ENCODE measurements around the gene GRK5. TPM values are rescaled to one million over a fixed set of nuclear protein-coding genes. Genes with fewer than 3 reads are reported as not detected.
A peak's percentile ranks its signal among the peaks of the same experiment; 100 is the strongest.

Gene GRK5
- total RNA-seq, 2 donors from 2014 or later, result 4.8 to 10.6 TPM

DNA sequence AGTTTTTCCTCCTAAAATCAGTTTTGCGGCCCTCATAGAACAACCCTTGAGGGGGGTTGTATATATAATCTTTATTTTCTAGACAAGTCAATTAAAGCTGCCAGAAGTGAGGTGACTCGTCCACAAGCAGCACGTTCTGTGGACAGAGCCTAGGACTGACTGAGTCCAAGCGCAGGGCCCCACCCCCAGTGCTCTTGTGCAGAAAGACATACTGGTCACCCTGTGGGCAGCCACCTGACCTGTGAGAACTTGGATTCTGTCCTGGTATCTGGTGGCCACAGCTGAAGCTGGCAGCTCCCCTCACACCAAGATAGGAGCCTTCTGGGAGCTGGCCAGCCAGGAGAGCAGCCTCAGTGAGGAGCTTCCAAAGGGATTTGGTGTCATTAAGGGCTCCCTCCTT lies 89.3 kb downstream of the GRK5 start:
- no peak overlapping the region for H3K4me3 ChIP-seq
- WGBS, result 94% methylated on average over 4 of the region's 4 CpGs
- no peak overlapping the region for H3K27ac ChIP-seq
- H3K9me3 ChIP-seq, result no peaks in the 10 kb centered on the region
- intact Hi-C loops (cut with DNase I), result no loop called here
- DNase-seq (ENCODE audit: low spot score), result no peak
- H3K4me1 ChIP-seq (replicated peaks), result no peaks in the 10 kb centered on the region
- TF ChIP-seq, protein P1, sequence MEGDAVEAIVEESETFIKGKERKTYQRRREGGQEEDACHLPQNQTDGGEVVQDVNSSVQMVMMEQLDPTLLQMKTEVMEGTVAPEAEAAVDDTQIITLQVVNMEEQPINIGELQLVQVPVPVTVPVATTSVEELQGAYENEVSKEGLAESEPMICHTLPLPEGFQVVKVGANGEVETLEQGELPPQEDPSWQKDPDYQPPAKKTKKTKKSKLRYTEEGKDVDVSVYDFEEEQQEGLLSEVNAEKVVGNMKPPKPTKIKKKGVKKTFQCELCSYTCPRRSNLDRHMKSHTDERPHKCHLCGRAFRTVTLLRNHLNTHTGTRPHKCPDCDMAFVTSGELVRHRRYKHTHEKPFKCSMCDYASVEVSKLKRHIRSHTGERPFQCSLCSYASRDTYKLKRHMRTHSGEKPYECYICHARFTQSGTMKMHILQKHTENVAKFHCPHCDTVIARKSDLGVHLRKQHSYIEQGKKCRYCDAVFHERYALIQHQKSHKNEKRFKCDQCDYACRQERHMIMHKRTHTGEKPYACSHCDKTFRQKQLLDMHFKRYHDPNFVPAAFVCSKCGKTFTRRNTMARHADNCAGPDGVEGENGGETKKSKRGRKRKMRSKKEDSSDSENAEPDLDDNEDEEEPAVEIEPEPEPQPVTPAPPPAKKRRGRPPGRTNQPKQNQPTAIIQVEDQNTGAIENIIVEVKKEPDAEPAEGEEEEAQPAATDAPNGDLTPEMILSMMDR (IDR thresholded peaks at IDR 0.05), result no peak
- no peak for TF ChIP-seq POLR2A (IDR thresholded peaks at IDR 0.05)
- TF ChIP-seq POLR2AphosphoS5 (IDR thresholded peaks at IDR 0.05), result no peak
- no peaks in the 10 kb centered on the region for H3K36me3 ChIP-seq
- H3K27me3 ChIP-seq (replicated peaks; ENCODE audit: insufficient read depth), result no peaks in the 10 kb centered on the region

DNA sequence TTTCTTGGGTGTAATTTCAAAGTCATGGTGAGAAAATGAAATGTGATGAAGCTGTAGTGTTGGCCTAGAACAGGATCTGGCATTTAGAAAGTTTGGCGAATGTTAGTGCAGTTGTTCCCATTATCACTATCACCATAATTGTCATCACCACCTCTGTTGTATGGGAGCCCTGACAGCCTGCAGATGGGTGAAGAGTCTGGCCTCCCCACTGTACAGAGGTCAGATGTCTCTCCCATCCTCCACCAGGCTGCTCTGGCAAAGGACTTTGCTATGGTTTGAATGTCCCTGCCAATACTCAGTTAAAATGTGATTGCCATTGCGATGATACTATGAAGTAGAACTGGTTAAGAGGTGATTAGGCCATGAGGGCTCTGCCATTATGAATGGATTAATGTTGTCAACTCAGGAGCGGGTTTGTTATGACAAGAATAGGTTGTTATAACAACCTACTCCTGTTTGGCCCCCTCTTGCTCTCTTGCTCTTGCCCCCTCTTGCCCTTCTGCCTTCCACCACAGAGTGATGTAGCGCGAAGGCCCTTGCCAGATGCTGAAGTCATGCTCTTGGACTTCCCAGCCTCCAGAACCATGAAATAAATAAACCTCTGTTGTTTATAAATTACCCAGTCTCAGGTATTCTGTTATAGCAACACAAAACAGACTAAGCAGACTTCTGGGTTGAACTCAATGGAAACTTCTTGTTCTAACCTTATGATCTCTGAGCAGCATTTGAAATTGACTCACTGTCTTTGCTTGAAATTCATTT lies 90.0 kb downstream of the GRK5 start:
- no peak overlapping the region for H3K4me3 ChIP-seq
- TF ChIP-seq POLR2AphosphoS5 (IDR thresholded peaks at IDR 0.05) (no peak), POLR2A (IDR thresholded peaks at IDR 0.05) (no peak)
- TF ChIP-seq, protein P1 (IDR thresholded peaks at IDR 0.05), result no peak
- no peaks in the 10 kb centered on the region for H3K36me3 ChIP-seq
- no peaks in the 10 kb centered on the region for H3K9me3 ChIP-seq
- no peaks in the 10 kb centered on the region for H3K4me1 ChIP-seq (replicated peaks)
- intact Hi-C loops (cut with DNase I), result no loop called here
- no peak overlapping the region for H3K27ac ChIP-seq
- WGBS, result 96% methylated on average over 5 of the region's 5 CpGs
- DNase-seq (ENCODE audit: low spot score), result no peak
- H3K27me3 ChIP-seq (replicated peaks; ENCODE audit: insufficient read depth), result no peaks in the 10 kb centered on the region

DNA sequence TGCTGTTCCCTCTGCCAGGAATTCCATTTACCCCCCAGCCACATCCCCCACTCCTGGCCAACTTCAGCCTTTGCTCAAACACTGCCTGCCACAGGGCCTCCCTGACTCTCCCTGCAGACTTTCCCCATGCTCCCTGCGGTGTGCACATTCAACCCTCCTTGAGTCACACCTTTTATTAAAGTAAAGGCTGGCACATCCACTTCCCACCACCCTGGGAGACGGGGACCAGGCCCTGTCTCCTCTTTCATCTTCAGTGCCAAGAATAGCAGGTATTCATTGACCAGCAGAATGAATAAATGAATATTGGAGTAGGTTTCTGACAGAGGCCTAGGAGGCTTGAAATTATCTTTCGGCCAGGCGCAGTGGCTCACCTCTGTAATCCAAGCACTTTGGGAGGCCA lies 91.4 kb downstream of the GRK5 start:
- H3K36me3 ChIP-seq, result no peaks in the 10 kb centered on the region
- H3K27ac ChIP-seq, result no peak overlapping the region
- H3K4me3 ChIP-seq, result no peak overlapping the region
- 65% methylated on average over 4 of the region's 4 CpGs for WGBS
- DNase-seq (ENCODE audit: low spot score), result no peak
- no peak for TF ChIP-seq POLR2AphosphoS5 (IDR thresholded peaks at IDR 0.05)
- TF ChIP-seq, protein P1 (IDR thresholded peaks at IDR 0.05), result no peak
- no peak for TF ChIP-seq POLR2A (IDR thresholded peaks at IDR 0.05)
- intact Hi-C loops (cut with DNase I), result no loop called here
- H3K27me3 ChIP-seq (replicated peaks; ENCODE audit: insufficient read depth), result no peaks in the 10 kb centered on the region
- no peaks in the 10 kb centered on the region for H3K4me1 ChIP-seq (replicated peaks)
- no peaks in the 10 kb centered on the region for H3K9me3 ChIP-seq

DNA sequence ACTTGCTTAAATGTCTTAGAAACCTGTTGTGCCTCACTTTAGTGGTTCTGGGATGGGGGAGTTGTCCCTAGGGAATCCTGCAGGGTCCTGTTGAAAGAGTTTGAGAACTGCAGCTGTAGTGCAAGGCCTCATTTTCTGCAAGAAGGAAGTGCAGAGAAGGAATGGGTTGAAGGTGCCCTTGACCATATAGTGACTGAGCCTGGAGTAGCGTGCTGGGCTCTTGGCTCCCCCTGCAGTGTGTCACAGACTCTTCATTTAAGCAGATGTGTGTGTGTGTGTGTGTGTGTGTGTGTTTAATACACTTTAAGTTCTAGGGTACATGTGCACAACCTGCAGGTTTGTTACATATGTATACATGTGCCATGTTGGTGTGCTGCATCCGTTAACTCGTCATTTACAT lies 92.2 kb downstream of the GRK5 start:
- Histone ChIP-seq H3K4me1 (replicated peaks) (no peaks in the 10 kb centered on the region), H3K4me3 (no peak overlapping the region), H3K36me3 (no peaks in the 10 kb centered on the region), H3K27me3 (replicated peaks; ENCODE audit: insufficient read depth) (no peaks in the 10 kb centered on the region), H3K27ac (no peak overlapping the region), H3K9me3 (no peaks in the 10 kb centered on the region)
- TF ChIP-seq, protein P1 (IDR thresholded peaks at IDR 0.05), result no peak
- TF ChIP-seq POLR2A (IDR thresholded peaks at IDR 0.05) (no peak), POLR2AphosphoS5 (IDR thresholded peaks at IDR 0.05) (no peak)
- DNase-seq (ENCODE audit: low spot score), result no peak
- 80% methylated on average over 3 of the region's 3 CpGs for WGBS
- intact Hi-C loops (cut with DNase I), result no loop called here

DNA sequence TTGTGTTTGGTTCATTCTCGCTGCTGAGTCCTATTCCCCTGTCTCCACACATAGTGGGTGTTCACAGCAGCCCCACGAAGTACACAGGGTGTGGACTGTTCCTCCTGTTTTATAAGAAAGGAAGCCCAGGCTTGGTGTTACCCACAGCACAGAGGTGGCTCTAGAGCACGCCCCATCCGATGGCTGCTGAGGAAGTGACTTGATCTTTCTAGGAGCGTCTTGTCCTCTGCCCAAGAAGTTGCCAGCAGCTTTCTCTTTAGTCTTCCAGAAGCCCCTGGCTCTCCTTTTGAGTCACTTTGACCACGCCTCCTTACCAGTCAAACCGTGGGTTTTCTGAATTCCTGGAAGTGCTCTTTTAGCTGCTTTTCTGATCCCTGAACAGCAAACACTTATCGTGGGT lies 94.0 kb downstream of the GRK5 start:
- Histone ChIP-seq H3K27ac (peak overlapping the region in 1 of 2 donors; percentile 34), H3K4me3 (no peak overlapping the region), H3K9me3 (no peaks in the 10 kb centered on the region), H3K4me1 (replicated peaks) (no peaks in the 10 kb centered on the region), H3K36me3 (no peaks in the 10 kb centered on the region), H3K27me3 (replicated peaks; ENCODE audit: insufficient read depth) (no peaks in the 10 kb centered on the region)
- DNase-seq (ENCODE audit: low spot score), result no peak
- TF ChIP-seq POLR2AphosphoS5 (IDR thresholded peaks at IDR 0.05), result no peak
- TF ChIP-seq POLR2A (IDR thresholded peaks at IDR 0.05), result no peak
- TF ChIP-seq, protein P1 (IDR thresholded peaks at IDR 0.05), result no peak
- WGBS, result 72% methylated on average over 8 of the region's 8 CpGs
- intact Hi-C loops (cut with DNase I), result no loop called here

All from prostate gland (tissue), 2 donors.